ENCODE data around the gene EXOSC6. TPM values are rescaled to one million over a fixed set of nuclear protein-coding genes. Genes with fewer than 3 reads are reported as not detected.
"Not testable (repeated sequence)": the region's sequence is repeated elsewhere in the genome, so short reads cannot be mapped to it uniquely, and the experiment has no call there.

EXOSC6 gene
- total RNA-seq, 1 donor from 2014 or later: 28.0 TPM

DNA sequence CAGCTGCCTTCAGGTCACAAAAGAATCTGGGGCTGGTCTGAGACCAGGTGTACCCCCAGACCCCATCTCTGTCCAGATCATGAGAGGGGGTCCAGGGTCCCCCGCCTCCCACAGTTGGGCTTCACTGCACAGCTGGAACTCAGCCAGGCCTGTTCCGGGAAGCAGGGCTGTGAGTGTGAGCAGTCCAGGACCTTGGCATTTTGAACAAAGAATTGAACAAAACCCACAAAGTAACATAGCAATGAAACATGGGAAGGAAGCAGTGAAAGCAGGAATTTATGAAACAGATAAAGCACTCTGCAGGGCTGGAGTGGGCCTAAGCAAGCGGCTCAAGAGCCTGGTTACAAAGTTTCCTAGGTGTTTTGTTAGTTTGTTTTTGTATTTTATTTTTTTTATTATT lies 53.1 kb downstream of the EXOSC6 start:
- peak; percentile 54 for DNase-seq (ENCODE audit: low read depth)

GRCh38 chr16:70198230-70198629 lies 53.5 kb downstream of the EXOSC6 start:
- DNase-seq (ENCODE audit: low read depth): not testable (repeated sequence)

DNA sequence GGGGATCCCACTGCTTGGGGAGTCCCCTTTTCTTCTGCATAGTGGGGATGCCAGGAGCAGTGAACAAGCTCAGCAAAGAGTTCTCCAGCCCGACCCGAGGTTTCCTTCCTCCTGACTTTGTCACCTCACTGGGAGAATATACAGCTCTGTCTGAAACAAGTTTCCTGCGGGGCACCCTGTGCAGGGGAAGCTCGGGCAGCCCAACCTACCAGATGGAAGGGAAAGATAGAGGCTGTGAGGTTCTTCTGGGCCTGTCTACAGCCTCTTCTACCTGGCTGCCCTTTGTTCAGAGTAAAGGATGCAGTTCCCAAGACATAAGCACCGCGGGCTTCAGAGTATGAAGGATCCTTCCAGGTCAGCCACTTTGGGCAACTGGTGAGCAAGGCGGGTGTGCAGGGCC lies 54.1 kb downstream of the EXOSC6 start:
- DNase-seq (ENCODE audit: low read depth): not testable (repeated sequence)

Other genes starting within 250 kb of the EXOSC6 start
- 14.6 and 39.7 TPM in 2 replicates for gene PDPR, start 137.6 kb downstream of the EXOSC6 start, total RNA-seq
- 0.60 and 4.3 TPM in 2 replicates for gene CLEC18C, start 78.2 kb downstream of the EXOSC6 start, total RNA-seq
- 97.6 and 182 TPM in 2 replicates for gene AARS1, start 37.6 kb upstream of the EXOSC6 start, total RNA-seq
- gene DDX19B, start 47.2 kb upstream of the EXOSC6 start, total RNA-seq: 24.5 and 28.4 TPM in 2 replicates
- 39.1 and 56.8 TPM in 2 replicates for gene DDX19A, start 95.0 kb upstream of the EXOSC6 start, total RNA-seq
- gene ST3GAL2, start 187.2 kb upstream of the EXOSC6 start, total RNA-seq: 31.6 and 46.7 TPM in 2 replicates
- 20.1 and 26.0 TPM in 2 replicates for gene FCSK, start 202.7 kb upstream of the EXOSC6 start, total RNA-seq